Activated CD4-positive, alpha-beta T cell treated with anti-CD3 and anti-CD28 coated beads, Interleukin-2, amount 50 U/mL, for 4 hours (primary cell): ENCODE results near the gene MAPK11.

ENCODE experiments used
- DNase-seq, 2 experiments: peaks; one replicate each; pipeline ENCODE4 v3.0.0-alpha.2; 2020

The MAPK11 gene

DNA sequence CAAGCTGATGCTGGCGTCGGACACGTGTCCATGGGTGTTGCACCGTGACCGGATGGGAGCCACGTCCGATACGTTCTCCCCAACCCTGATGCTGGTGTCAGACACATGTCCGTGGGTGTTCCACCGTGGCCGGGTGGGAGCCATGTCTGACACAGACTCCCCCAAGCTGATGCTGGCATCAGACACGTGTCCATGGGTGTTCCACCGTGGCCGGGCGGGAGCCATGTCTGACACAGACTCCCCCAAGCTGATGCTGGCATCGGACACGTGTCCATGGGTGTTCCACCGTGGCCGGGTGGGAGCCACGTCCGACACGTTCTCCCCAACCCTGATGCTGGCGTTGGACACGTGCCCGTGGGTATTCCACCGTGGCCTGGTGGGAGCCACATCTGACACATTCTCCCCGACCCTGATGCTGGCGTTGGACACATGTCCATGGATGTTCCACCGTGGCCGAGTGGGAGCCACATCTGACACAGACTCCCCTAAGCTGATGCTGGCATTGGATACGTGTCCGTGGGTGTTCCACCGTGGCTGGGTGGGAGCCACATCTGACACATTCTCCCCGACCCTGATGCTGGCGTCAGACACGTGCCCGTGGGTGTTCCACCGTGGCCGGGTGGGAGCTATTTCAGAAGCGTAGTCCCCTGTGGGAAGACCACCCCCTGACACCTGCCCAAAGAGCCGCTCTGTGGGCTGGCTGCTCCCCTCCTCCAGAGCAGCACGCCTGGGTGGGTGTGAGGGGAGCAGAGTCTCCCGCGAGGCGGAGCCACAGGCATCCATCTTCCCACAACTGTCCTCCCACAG lies 49.4 kb downstream of the MAPK11 start:
- no peak for DNase-seq

GRCh38 chr22:50219800-50220602 lies 50.2 kb downstream of the MAPK11 start:
- no peak for DNase-seq

GRCh38 chr22:50218996-50219727 lies 51.0 kb downstream of the MAPK11 start:
- no peak for DNase-seq

GRCh38 chr22:50218153-50218995 lies 51.8 kb downstream of the MAPK11 start:
- no peak for DNase-seq

GRCh38 chr22:50217543-50218152 lies 52.5 kb downstream of the MAPK11 start:
- DNase-seq, result no peak

- DNase-seq, result no peak
Measured at GRCh38 chr22:50216684-50217520, 53.3 kb downstream of the MAPK11 start.

DNA sequence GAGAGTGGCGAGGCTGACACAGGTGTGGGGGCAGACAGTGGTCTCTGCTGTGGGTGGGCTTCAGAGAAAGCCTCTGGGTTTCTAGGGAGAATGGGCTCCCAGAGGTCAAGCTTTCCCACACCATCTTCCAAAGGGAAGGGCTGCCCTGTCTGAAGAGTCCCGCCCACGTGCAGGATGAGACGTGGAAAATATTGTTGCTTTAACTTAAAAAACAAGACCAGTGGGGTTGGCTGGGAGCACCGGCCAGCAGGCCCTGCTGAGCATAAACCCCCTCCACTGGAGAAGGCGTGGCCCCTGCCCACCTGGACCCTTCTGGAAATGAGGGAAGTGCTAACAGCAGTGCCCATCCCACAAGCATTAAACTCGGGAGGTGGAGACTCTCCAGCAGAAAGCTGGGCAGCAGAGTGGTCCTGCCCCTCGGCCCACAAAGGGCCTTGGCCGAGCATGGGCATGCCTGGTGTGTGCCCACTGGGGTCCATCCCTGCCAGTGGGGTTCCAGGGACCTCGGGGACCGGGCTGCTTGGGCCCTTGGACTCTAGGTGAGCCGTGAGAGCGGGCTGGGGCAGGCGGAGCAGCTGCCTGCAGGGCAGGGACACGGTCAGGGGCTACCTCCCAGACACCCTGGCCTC lies 54.0 kb downstream of the MAPK11 start:
- DNase-seq, result no peak

DNA sequence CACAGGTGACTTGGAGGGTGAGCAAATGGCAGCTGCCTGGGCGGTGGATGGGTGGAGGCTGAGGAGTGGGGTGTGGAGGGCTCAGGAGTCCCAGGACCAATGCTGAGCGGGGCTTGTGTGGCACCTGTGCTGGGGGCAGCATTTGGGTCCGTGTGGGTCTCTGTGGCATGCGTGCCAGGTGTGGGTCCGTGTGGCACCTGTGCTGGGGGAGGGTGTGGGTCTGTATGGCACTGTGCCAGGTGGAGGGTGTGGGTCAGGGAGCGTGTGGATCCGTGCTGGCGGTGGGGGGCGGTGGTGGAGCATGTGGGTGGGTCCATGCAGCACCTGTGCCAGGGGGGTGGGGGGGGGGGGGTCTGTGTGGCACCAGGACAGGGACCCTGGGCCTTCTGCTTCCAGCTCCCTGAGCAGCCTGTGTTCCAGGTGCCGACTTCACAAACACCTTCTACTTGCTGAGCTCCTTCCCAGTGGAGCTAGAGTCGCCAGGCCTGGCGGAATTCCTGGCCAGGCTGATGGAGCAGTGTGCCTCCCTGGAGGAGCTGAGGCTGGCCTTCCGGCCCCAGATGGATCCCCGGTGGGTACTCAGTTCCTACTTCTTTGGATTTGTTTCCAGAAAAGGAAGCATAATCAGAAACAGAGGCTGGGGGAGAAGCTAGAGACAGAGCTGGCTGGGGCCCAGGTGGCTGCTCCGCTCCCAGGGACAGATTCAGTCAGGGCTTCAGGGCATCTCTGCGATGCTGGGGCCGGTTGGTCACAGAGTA lies 54.7 kb downstream of the MAPK11 start:
- no peak for DNase-seq
